Ovary (tissue), 9 donors: ENCODE results near the gene TBC1D5. TPM values are rescaled to one million over a fixed set of nuclear protein-coding genes. Genes with fewer than 3 reads are reported as not detected.
A peak's percentile ranks its signal among the peaks of the same experiment; 100 is the strongest.
"Not testable (repeated sequence)": the region's sequence is repeated elsewhere in the genome, so short reads cannot be mapped to it uniquely, and the experiment has no call there.

Source experiments
- DNase-seq, 5 donors: peaks; one replicate each; pipeline ENCODE4 v3.0.0-alpha.2; 2019 to 2020
- H3K27ac ChIP-seq, 2 donors: fragments of 200-600 bp; one replicate each; pipeline versions ENCODE4 v1.5.1 to v1.8.0; 2019 to 2022
- H3K27me3 ChIP-seq: fragments of 200-600 bp; one replicate; pipeline ENCODE4 v1.8.0; 2022
- H3K36me3 ChIP-seq: fragments of 200-600 bp; sonication (generic); one replicate; pipeline ENCODE4 v1.5.1; 2019
- H3K4me1 ChIP-seq: one replicate; pipeline ENCODE4 v1.8.1; 2013; ENCODE audit warnings: mild to moderate bottlenecking, moderate library complexity; ENCODE audit not compliant: insufficient read depth
- H3K4me3 ChIP-seq: fragments of 200-600 bp; sonication (generic); one replicate; pipeline ENCODE4 v1.5.1; 2017
- H3K9me3 ChIP-seq, 2 donors: fragments of 200-600 bp in 1 of 2; sonication (generic) in 1 of 2; one replicate each; pipeline versions ENCODE4 v1.5.1 to v1.8.1; 2013 to 2019; ENCODE audit warnings: mild to moderate bottlenecking in 1 of 2, moderate library complexity in 1 of 2
- CTCF ChIP-seq, 3 donors: fragments of 450-650 bp in 2 of 3; fragments of 200-600 bp in 1 of 3; IDR thresholded peaks; one replicate each; pipeline versions ENCODE4 v1.5.1 to v1.8.0; 2016 to 2022; ENCODE audit warnings: antibody characterized with exemption in 3 of 3, mild to moderate bottlenecking in 1 of 3
- EP300 ChIP-seq: sonication (generic); formaldehyde crosslinking; IDR thresholded peaks from one replicate; pipeline ENCODE4 v1.6.1; 2017; ENCODE audit warnings: antibody characterized with exemption
- POLR2A ChIP-seq: fragments of 450-650 bp; IDR thresholded peaks from one replicate; pipeline ENCODE4 v1.6.1; 2017; ENCODE audit warnings: antibody characterized with exemption, mild to moderate bottlenecking, moderate library complexity
- WGBS, 3 donors: extraction: QIAGEN DNeasy Blood & Tissue Kit in 1 of 3; methylation state at CpG; one replicate each; pipeline versions ENCODE4 v1.1.5 to v1.1.7; 2013 to 2017; 5-methylcytosine and 5-hydroxymethylcytosine counted together
- intact Hi-C, 4 donors: fragments of 100-400 bp; cut with DNase I; formaldehyde crosslinking; loops; one replicate each; pipeline versions ENCODE4 v1.11.0 to v1.15.1; 2022 to 2023
- polyA plus RNA-seq, 2 donors: library from polyadenylated mRNA; stranded (reverse); fragments of 200-250 nt in 1 of 2; fragments of 350-450 nt in 1 of 2; fragmentation: Illumina TruSeq in 1 of 2; extraction: RNeasy Lipid Tissue Mini Kit (QIAGEN cat#74804) in 1 of 2; gene quantifications; one replicate each; pipeline ENCODE4 v1.2.3, GENCODE V29; 2013 to 2014
- total RNA-seq, 7 donors: library from RNA; depleted of rRNA in 2 of 7; stranded (reverse); fragments of >200 nt in 2 of 7; fragmentation: NEBNext Ultra II Directional in 3 of 7; extraction: Animal tissue kit (Norgen Biotek cat#: 25700) in 3 of 7; gene quantifications; one replicate each; pipeline versions ENCODE4 v1.1.0 to v1.2.4, GENCODE V29; 2016 to 2023
- donor health status: DM: no; HTN: no; CAD: no; lungs with moderate emphysema.
- donor health status: DM: no; HTN: no; CAD: no.
- donor health status: Bipolar disorder and iron deficiency.
- donor health status: DM: yes; HTN: yes; CAD: no.
- donor health status: DM: no; HTN: no; CAD: no.
- donor health status: DM: yes; HTN: yes; CAD: no.

Gene TBC1D5
- total and polyA plus RNA-seq, 9 donors, result 20.7 to 73.5 (median 61.0) TPM

- 18 to 57% (median 22%) methylated on average over 3 of the region's 3 CpGs for WGBS, 3 donors
- no peaks in the 10 kb centered on the region for H3K27me3 ChIP-seq
- intact Hi-C loops, result loop anchor here in 1 of 4 donors (5.0 kb wide), 1 partner anchor 1473 kb away; the partner anchor contains the start of gene OXNAD1
Measured at GRCh38 chr3:17740721-17741141, 1.7 kb downstream of the TBC1D5 start.

GRCh38 chr3:17738921-17739320 is 3.5 kb downstream of the TBC1D5 start:
- no peak for DNase-seq
- TF ChIP-seq EP300 (no peak), POLR2A (no peak), CTCF (IDR thresholded peaks at IDR 0.05) (no peak)
- no peak overlapping the region for H3K4me3 ChIP-seq
- 80 to 91% (median 86%) methylated on average over 2 of the region's 2 CpGs for WGBS, 3 donors
- H3K27me3 ChIP-seq, result no peaks in the 10 kb centered on the region
- intact Hi-C loops, result no loop called here
- no peaks in the 10 kb centered on the region for H3K36me3 ChIP-seq
- no peak overlapping the region for H3K27ac ChIP-seq
- no peaks in the 10 kb centered on the region for H3K9me3 ChIP-seq
- peaks cover 5% of the 10 kb centered on the region for H3K4me1 ChIP-seq

More at GRCh38 chr3:17740721-17741141, 1.7 kb downstream of the TBC1D5 start:
- H3K27ac ChIP-seq, result peak overlapping the region in 1 of 2 donors; percentile 96
- no peak overlapping the region for H3K4me3 ChIP-seq
- H3K4me1 ChIP-seq, result peaks cover 5% of the 10 kb centered on the region
- no peaks in the 10 kb centered on the region for H3K9me3 ChIP-seq
- H3K36me3 ChIP-seq, result no peaks in the 10 kb centered on the region
- no peak for DNase-seq
- TF ChIP-seq EP300 (no peak), CTCF (IDR thresholded peaks at IDR 0.05) (no peak), POLR2A (no peak)

GRCh38 chr3:17738219-17738618 is 4.2 kb downstream of the TBC1D5 start:
- H3K4me3 ChIP-seq, result no peak overlapping the region
- 94 to 98% (median 97%) methylated on average over 2 of the region's 2 CpGs for WGBS, 3 donors
- H3K4me1 ChIP-seq, result peaks cover 5% of the 10 kb centered on the region
- no peaks in the 10 kb centered on the region for H3K9me3 ChIP-seq
- intact Hi-C loops, result no loop called here
- no peak for DNase-seq
- no peak overlapping the region for H3K27ac ChIP-seq
- no peaks in the 10 kb centered on the region for H3K27me3 ChIP-seq
- H3K36me3 ChIP-seq, result no peaks in the 10 kb centered on the region
- TF ChIP-seq CTCF (IDR thresholded peaks at IDR 0.05) (no peak), POLR2A (no peak), EP300 (no peak)

GRCh38 chr3:17737591-17737990 is 4.8 kb downstream of the TBC1D5 start:
- H3K9me3 ChIP-seq, result no peaks in the 10 kb centered on the region
- H3K4me1 ChIP-seq, result peaks cover 5% of the 10 kb centered on the region
- H3K27me3 ChIP-seq, result no peaks in the 10 kb centered on the region
- no peak overlapping the region for H3K4me3 ChIP-seq
- H3K27ac ChIP-seq, result no peak overlapping the region
- H3K36me3 ChIP-seq, result no peaks in the 10 kb centered on the region
- TF ChIP-seq POLR2A (no peak), EP300 (no peak), CTCF (IDR thresholded peaks at IDR 0.05) (no peak)
- no peak for DNase-seq
- intact Hi-C loops, result no loop called here

GRCh38 chr3:17735362-17735761 is 7.1 kb downstream of the TBC1D5 start:
- DNase-seq, H3K4me3 ChIP-seq, H3K27ac ChIP-seq, intact Hi-C loops, H3K9me3 ChIP-seq, H3K36me3 ChIP-seq, H3K27me3 ChIP-seq, H3K4me1 ChIP-seq: not testable (repeated sequence)
- 95 to 98% (median 97%) methylated on average over 7 of the region's 7 CpGs for WGBS, 3 donors
